T-cell (primary cell): ENCODE measurements around the gene E4F1. TPM values are rescaled to one million over a fixed set of nuclear protein-coding genes. Genes with fewer than 3 reads are reported as not detected.

Source experiments
- ATAC-seq, 4 experiments: fragments of 200-7000 bp in 3 of 4; fragments of 150-1000 bp in 1 of 4; cut with Tn5 transposase; replicated peaks in 1 of 4; 1 replicate in 3 of 4; 2 replicates in 1 of 4; pipeline ENCODE4 v1.10.0; 2021; ENCODE audit warnings: moderate library complexity in 3 of 4, mild to moderate bottlenecking in 2 of 4, moderate number of reproducible peaks in 1 of 4
- CTCF ChIA-PET, 2 donors: fragments of 300-600 bp; sonication (Branson Sonifier 250); formaldehyde crosslinking; loops; one replicate each; lab custom pipeline; 2022; ENCODE audit warnings: antibody characterized with exemption in 2 of 2; lab: Charles Lee
- POLR2A ChIA-PET, 2 donors: fragments of 300-600 bp; sonication (Branson Sonifier 250); formaldehyde crosslinking; loops; one replicate each; lab custom pipeline; 2022; ENCODE audit warnings: antibody characterized with exemption in 2 of 2; lab: Charles Lee
- DNase-seq, 35 experiments: peaks; one replicate each; pipeline versions ENCODE4 v3.0.0 to v3.0.0-alpha.2; 2013 to 2023
- H3K27ac ChIP-seq: one replicate; pipeline ENCODE4 v1.5.1; 2013; ENCODE audit warnings: low read length
- H3K27me3 ChIP-seq, 2 experiments: replicated peaks in 1 of 2; 1 replicate in 1 of 2; 2 replicates in 1 of 2; pipeline versions ENCODE4 v1.6.1 to v1.7.0; 2013; ENCODE audit warnings: low read length in 1 of 2, mixed read lengths in 1 of 2; ENCODE audit not compliant: control insufficient read depth in 2 of 2, insufficient read depth in 2 of 2; ENCODE audit errors: extremely low read depth in 1 of 2
- H3K36me3 ChIP-seq, 2 donors: 1 replicate in 1 of 2; 2 replicates in 1 of 2; pipeline versions ENCODE4 v1.6.1 to v1.7.0; 2013; ENCODE audit warnings: low read length in 1 of 2; ENCODE audit not compliant: control insufficient read depth in 2 of 2, insufficient read depth in 1 of 2; ENCODE audit errors: extremely low read depth in 1 of 2
- H3K4me1 ChIP-seq, 2 experiments: 1 replicate in 1 of 2; 2 replicates in 1 of 2; pipeline versions ENCODE4 v1.6.1 to v1.7.0; 2013; ENCODE audit warnings: low read length in 2 of 2, mixed read lengths in 1 of 2; ENCODE audit not compliant: insufficient read depth in 2 of 2, control insufficient read depth in 1 of 2; ENCODE audit errors: extremely low read depth in 1 of 2
- H3K4me3 ChIP-seq, 2 donors: 1 replicate in 1 of 2; 2 replicates in 1 of 2; pipeline versions ENCODE4 v1.5.1 to v1.7.0; 2013; ENCODE audit warnings: mild to moderate bottlenecking in 2 of 2, low read length in 1 of 2, moderate library complexity in 1 of 2; ENCODE audit not compliant: control insufficient read depth in 1 of 2; ENCODE audit errors: extremely low read depth in 1 of 2
- H3K9me3 ChIP-seq: 2 replicates; pipeline ENCODE4 v1.7.0; 2013
- H3K27ac Mint-ChIP-seq, 2 donors: one replicate each; pipeline ENCODE4 v1.8.0; 2020 to 2021; ENCODE audit warnings: mild to moderate bottlenecking in 2 of 2, mixed read lengths in 2 of 2
- H3K27me3 Mint-ChIP-seq, 2 donors: one replicate each; pipeline ENCODE4 v1.8.0; 2021 to 2022; ENCODE audit warnings: mixed read lengths in 2 of 2
- H3K36me3 Mint-ChIP-seq: one replicate; pipeline ENCODE4 v1.8.0; 2021; ENCODE audit warnings: mixed read lengths
- H3K4me1 Mint-ChIP-seq, 3 donors: one replicate each; pipeline ENCODE4 v1.8.0; 2020 to 2022; ENCODE audit warnings: mixed read lengths in 3 of 3, mild to moderate bottlenecking in 1 of 3
- H3K4me3 Mint-ChIP-seq, 3 donors: one replicate each; pipeline ENCODE4 v1.8.0; 2020 to 2022; ENCODE audit warnings: mild to moderate bottlenecking in 3 of 3, mixed read lengths in 3 of 3, moderate library complexity in 3 of 3
- H3K9me3 Mint-ChIP-seq, 3 donors: one replicate each; pipeline ENCODE4 v1.8.0; 2020 to 2022; ENCODE audit warnings: mixed read lengths in 3 of 3
- WGBS: methylation state at CpG from one replicate; pipeline ENCODE4 v1.1.5; 2013; ENCODE audit warnings: missing lambda C conversion rate; ENCODE audit not compliant: insufficient coverage; 5-methylcytosine and 5-hydroxymethylcytosine counted together
- total RNA-seq, 35 experiments: library from RNA in 6 of 35; stranded (reverse) in 6 of 35; fragments of 120-200 nt in 1 of 35; gene quantifications; one replicate each; pipeline versions ENCODE4 v1.2.1 to v1.2.4 and lab custom pipeline; 2013 to 2026

The E4F1 gene
- total RNA-seq, 5 donors from 2014 or later (not counting 1 experiment from before 2014, with no cell fraction given) = 32.8 to 52.0 (median 47.0) TPM

DNA sequence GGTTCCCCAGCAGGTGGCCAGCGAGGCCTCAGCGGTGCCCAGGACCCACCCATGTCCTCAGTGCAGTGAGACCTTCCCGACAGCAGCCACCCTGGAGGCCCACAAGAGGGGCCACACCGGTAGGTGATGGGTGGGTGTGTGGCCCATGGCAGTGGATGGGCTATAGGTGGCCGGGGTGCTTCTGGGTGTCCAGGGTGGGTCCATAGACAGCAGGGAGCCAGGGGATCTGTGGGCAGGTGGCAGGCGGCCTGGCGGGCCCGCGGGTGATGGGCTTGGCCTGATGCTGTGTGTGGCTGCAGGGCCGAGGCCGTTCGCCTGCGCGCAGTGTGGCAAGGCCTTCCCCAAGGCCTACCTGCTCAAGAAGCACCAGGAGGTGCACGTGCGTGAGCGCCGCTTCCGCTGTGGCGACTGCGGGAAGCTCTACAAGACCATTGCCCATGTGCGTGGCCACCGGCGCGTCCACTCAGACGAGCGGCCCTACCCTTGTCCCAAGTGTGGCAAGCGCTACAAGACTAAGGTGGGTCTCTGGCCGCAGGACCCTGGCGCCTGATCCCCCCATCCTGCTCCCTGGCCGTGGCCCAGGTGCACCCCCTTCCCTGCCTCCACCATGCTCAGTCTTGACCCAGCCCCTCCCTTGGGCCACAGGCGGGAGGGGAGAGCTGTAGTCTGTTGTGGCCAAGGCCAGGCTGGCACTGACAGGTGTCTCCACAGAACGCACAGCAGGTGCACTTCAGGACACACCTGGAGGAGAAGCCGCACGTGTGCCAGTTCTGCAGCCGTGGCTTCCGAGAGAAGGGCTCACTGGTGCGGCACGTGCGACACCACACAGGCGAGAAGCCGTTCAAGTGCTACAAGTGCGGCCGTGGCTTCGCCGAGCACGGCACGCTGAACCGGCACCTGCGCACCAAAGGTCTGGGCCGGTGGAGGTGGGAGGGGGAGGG, 10.8 kb downstream of the E4F1 start:
- H3K27me3 Mint-ChIP-seq = peaks cover 0 to 4% of the 10 kb centered on the region in 2 donors
- CTCF ChIA-PET = no interaction called here
- H3K4me3 Mint-ChIP-seq = no peak overlapping the region
- H3K36me3 Mint-ChIP-seq = peaks cover 30% of the 10 kb centered on the region
- H3K9me3 Mint-ChIP-seq = no peaks in the 10 kb centered on the region
- ATAC-seq (no peak), DNase-seq (no peak)
- peaks cover 0 to 40% of the 10 kb centered on the region in 2 experiments for H3K27me3 ChIP-seq
- WGBS = 97% methylated on average over 35 of the region's 51 CpGs
- peaks cover 0 to 2% (median 1%) of the 10 kb centered on the region in 3 donors for H3K4me1 Mint-ChIP-seq
- no peak overlapping the region for H3K4me3 ChIP-seq
- H3K27ac ChIP-seq = no peak overlapping the region
- POLR2A ChIA-PET = no interaction called here
- H3K9me3 ChIP-seq = no peaks in the 10 kb centered on the region
- peaks cover 2 to 15% of the 10 kb centered on the region in 2 experiments for H3K4me1 ChIP-seq
- no peak overlapping the region for H3K27ac Mint-ChIP-seq
- H3K36me3 ChIP-seq = peaks cover 29 to 54% of the 10 kb centered on the region in 2 donors

DNA sequence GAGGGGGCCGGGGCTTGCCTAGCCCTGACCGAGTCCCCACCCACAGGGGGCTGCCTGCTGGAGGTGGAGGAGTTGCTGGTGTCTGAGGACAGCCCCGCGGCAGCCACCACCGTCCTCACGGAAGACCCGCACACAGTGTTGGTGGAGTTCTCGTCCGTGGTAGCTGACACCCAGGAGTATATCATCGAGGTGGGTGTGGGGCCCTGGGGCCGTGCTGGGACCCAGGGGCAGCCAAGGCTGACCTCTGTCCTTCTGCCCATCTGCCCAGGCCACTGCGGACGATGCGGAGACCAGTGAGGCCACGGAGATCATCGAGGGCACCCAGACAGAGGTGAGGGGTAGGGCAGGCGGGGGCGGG, 11.4 kb downstream of the E4F1 start:
- Histone ChIP-seq H3K4me1 (peaks cover 2 to 15% of the 10 kb centered on the region in 2 experiments), H3K27me3 (peaks cover 0 to 40% of the 10 kb centered on the region in 2 experiments), H3K36me3 (peaks cover 23 to 47% of the 10 kb centered on the region in 2 donors), H3K4me3 (no peak overlapping the region), H3K27ac (no peak overlapping the region), H3K9me3 (no peaks in the 10 kb centered on the region)
- POLR2A ChIA-PET = no interaction called here
- Mint-ChIP-seq H3K4me1 (peaks cover 0 to 2% (median 1%) of the 10 kb centered on the region in 3 donors), H3K9me3 (no peaks in the 10 kb centered on the region), H3K27ac (no peak overlapping the region), H3K4me3 (no peak overlapping the region), H3K27me3 (peaks cover 0 to 4% of the 10 kb centered on the region in 2 donors), H3K36me3 (peaks cover 26% of the 10 kb centered on the region)
- ATAC-seq = no peak
- DNase-seq = no peak
- CTCF ChIA-PET = no interaction called here
- WGBS = 93% methylated on average over 16 of the region's 18 CpGs

DNA sequence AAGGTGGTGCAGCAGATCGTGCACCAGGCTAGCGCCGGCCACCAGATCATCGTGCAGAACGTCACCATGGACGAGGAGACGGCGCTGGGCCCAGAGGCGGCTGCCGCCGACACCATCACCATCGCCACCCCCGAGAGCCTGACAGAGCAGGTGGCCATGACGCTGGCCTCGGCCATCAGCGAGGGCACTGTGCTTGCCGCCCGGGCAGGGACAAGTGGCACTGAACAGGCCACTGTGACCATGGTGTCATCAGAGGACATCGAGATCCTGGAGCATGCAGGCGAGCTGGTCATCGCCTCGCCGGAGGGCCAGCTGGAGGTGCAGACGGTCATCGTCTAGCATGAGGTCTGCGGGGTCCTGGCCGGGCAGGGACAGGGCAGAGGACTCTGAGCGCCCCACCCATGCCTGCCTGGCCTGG, 11.9 kb downstream of the E4F1 start:
- Mint-ChIP-seq H3K27ac (no peak overlapping the region), H3K4me1 (peaks cover 0 to 2% (median 1%) of the 10 kb centered on the region in 3 donors), H3K36me3 (peaks cover 22% of the 10 kb centered on the region), H3K27me3 (peaks cover 0 to 4% of the 10 kb centered on the region in 2 donors), H3K9me3 (no peaks in the 10 kb centered on the region), H3K4me3 (no peak overlapping the region)
- no peak overlapping the region for H3K4me3 ChIP-seq
- no peaks in the 10 kb centered on the region for H3K9me3 ChIP-seq
- H3K4me1 ChIP-seq = peaks cover 2 to 15% of the 10 kb centered on the region in 2 experiments
- H3K27ac ChIP-seq = no peak overlapping the region
- H3K36me3 ChIP-seq = peaks cover 20 to 44% of the 10 kb centered on the region in 2 donors
- ATAC-seq = no peak
- 94% methylated on average over 25 of the region's 28 CpGs for WGBS
- H3K27me3 ChIP-seq = peaks cover 0 to 40% of the 10 kb centered on the region in 2 experiments
- ChIA-PET POLR2A (no interaction called here), CTCF (no interaction called here)
- DNase-seq = no peak

DNA sequence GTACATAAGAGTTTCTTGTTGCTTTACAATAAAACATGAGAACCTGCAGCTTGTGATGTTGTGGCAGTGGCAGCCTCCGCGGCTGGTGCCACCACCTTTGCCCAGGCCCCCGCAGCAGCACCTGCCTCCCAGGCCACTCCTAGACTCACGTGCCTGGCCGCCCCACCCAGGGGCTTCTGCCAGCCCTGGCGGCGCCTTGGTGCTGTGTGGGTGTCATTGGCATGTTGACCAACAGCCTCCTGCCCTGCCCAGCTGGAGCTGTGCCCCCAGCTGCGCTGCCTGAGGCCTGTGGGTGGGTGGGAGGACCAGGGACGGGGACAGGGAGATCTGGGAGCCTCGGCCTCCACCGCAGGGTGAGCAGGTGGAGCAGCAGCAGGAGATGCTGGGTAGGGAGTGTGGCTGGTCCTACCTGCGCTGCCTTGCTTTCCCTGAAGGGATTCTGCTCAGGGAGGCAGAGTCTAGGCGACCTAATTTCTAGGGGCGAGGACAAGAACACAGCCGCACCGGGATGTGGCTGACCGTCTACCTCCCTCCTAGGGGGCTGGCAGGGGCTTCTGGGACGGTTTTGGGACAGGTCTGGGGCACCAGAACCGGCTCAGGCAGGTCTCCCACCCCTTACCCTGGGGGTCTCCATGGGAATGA, 12.4 kb downstream of the E4F1 start:
- Histone ChIP-seq H3K27ac (no peak overlapping the region), H3K4me3 (no peak overlapping the region), H3K9me3 (no peaks in the 10 kb centered on the region), H3K4me1 (peaks cover 2 to 15% of the 10 kb centered on the region in 2 experiments), H3K27me3 (peaks cover 0 to 40% of the 10 kb centered on the region in 2 experiments), H3K36me3 (peaks cover 20 to 42% of the 10 kb centered on the region in 2 donors)
- ATAC-seq (no peak), DNase-seq (no peak)
- Mint-ChIP-seq H3K27me3 (peaks cover 0 to 4% of the 10 kb centered on the region in 2 donors), H3K9me3 (no peaks in the 10 kb centered on the region), H3K27ac (no peak overlapping the region), H3K36me3 (peaks cover 22% of the 10 kb centered on the region), H3K4me1 (peaks cover 0 to 2% (median 1%) of the 10 kb centered on the region in 3 donors), H3K4me3 (peak overlapping the region in 1 of 3 donors; percentile 15)
- WGBS = 87% methylated on average over 16 of the region's 19 CpGs
- CTCF ChIA-PET = no interaction called here
- POLR2A ChIA-PET = no interaction called here

DNA sequence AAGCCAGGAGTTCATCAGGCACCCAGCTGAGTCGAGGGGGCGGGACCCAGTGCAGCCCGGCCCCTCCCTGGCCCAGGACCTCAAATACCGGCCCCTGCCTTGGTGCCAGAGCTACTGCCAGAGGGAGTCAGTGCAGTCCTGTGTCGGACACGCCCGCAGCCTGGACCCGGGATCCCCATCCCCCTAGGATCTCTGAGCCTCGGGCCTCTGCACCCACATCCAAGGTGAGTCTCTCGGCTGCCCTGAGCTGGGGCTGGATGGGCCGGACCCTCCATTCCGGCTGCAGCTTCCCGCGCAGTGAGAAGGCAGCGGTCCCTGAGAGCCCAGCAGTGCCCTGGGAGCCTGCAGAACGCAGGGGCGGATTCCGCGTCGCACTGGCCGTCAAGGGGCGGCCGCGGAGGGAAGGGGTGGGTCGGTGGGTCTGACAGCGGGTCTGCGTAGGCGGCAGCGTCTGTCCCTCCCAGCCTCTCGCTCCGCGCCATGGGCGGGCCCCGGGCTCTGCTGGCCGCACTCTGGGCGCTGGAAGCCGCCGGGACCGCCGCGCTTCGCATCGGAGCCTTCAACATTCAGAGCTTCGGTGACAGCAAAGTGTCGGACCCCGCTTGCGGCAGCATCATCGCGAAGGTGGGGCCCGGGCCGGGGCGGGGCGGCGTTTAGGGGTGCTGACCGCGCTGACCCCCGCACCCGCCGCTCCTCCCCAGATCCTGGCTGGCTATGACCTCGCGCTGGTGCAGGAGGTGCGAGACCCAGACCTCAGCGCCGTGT, 13.1 kb downstream of the E4F1 start, which contains the start of gene DNASE1L2:
Gene DNASE1L2, plus strand, starts transcription at position 108 of the 765 bp plus-strand sequence. Its CDS starts 373 bp downstream, at position 481.
- no peak within 1 kb of the TSS for H3K4me3 ChIP-seq
- H3K4me1 Mint-ChIP-seq = peaks cover 0 to 2% (median 1%) of the 10 kb centered on the region in 3 donors
- H3K36me3 ChIP-seq = peaks cover 20 to 35% of the 10 kb centered on the region in 2 donors
- no peaks in the 10 kb centered on the region for H3K9me3 ChIP-seq
- no peaks in the 10 kb centered on the region for H3K9me3 Mint-ChIP-seq
- 29% methylated on average over 64 of the region's 64 CpGs for WGBS
- ChIA-PET POLR2A (no interaction called here), CTCF (no interaction called here)
- H3K27ac Mint-ChIP-seq = no peak within 1 kb of the TSS
- H3K4me1 ChIP-seq = peaks cover 2 to 15% of the 10 kb centered on the region in 2 experiments
- peaks cover 18% of the 10 kb centered on the region for H3K36me3 Mint-ChIP-seq
- peaks cover 0 to 37% of the 10 kb centered on the region in 2 experiments for H3K27me3 ChIP-seq
- H3K27ac ChIP-seq = no peak within 1 kb of the TSS
- DNase-seq (no peak), ATAC-seq (peak in 1 of 4 experiments; percentile 21)
- H3K27me3 Mint-ChIP-seq = peaks cover 0 to 4% of the 10 kb centered on the region in 2 donors
- H3K4me3 Mint-ChIP-seq = peak within 1 kb of the TSS in 1 of 3 donors; percentile 15

DNA sequence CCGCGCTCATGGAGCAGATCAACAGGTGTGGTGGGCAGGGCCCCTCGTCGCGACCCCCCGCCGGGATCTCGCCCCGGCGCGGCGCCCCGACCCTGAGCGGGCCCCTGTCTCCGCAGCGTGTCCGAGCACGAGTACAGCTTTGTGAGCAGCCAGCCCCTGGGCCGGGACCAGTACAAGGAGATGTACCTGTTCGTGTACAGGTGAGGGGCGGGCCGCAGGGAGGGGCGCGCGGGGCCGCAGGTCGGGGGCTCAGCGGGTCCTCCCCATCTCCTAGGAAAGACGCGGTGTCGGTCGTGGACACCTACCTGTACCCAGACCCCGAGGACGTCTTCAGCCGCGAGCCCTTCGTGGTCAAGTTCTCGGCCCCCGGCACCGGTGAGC, 13.7 kb downstream of the E4F1 start:
- no peak overlapping the region for H3K4me3 Mint-ChIP-seq
- 23% methylated on average over 40 of the region's 40 CpGs for WGBS
- CTCF ChIA-PET = no interaction called here
- no peaks in the 10 kb centered on the region for H3K9me3 Mint-ChIP-seq
- DNase-seq (no peak), ATAC-seq (no peak)
- Histone ChIP-seq H3K4me3 (no peak overlapping the region), H3K27ac (no peak overlapping the region), H3K4me1 (peaks cover 2 to 15% of the 10 kb centered on the region in 2 experiments), H3K27me3 (peaks cover 0 to 32% of the 10 kb centered on the region in 2 experiments), H3K36me3 (peaks cover 20 to 29% of the 10 kb centered on the region in 2 donors), H3K9me3 (no peaks in the 10 kb centered on the region)
- peaks cover 12% of the 10 kb centered on the region for H3K36me3 Mint-ChIP-seq
- no peak overlapping the region for H3K27ac Mint-ChIP-seq
- H3K4me1 Mint-ChIP-seq = peaks cover 0 to 2% (median 1%) of the 10 kb centered on the region in 3 donors
- POLR2A ChIA-PET = no interaction called here
- H3K27me3 Mint-ChIP-seq = peaks cover 0 to 4% of the 10 kb centered on the region in 2 donors
